IMR-90 (cell line): ENCODE measurements around the gene IGFBP5.

Experiments used
- BHLHE40 ChIP-seq: fragments of 150-350 bp; IDR thresholded peaks from 2 replicates; pipeline ENCODE4 v1.6.1; 2016; ENCODE audit warnings: mild to moderate bottlenecking, low read depth, low read length
- CEBPB ChIP-seq: IDR thresholded peaks from 2 replicates; pipeline ENCODE4 v1.6.1; 2012; ENCODE audit warnings: low read depth, low read length, improper control_type of control experiment
- CHD1 ChIP-seq: IDR thresholded peaks from 2 replicates; pipeline ENCODE4 v1.6.1; 2012; ENCODE audit warnings: low read depth, low read length, improper control_type of control experiment
- MAFK ChIP-seq: IDR thresholded peaks from 2 replicates; pipeline ENCODE4 v1.6.1; 2012; ENCODE audit warnings: low read depth, low read length, improper control_type of control experiment
- MAZ ChIP-seq: IDR thresholded peaks from 2 replicates; pipeline ENCODE4 v1.6.1; 2012; ENCODE audit warnings: low read depth, mild to moderate bottlenecking, low read length, improper control_type of control experiment, moderate library complexity, borderline replicate concordance
- MXI1 ChIP-seq: IDR thresholded peaks from 2 replicates; pipeline ENCODE4 v1.6.1; 2012; ENCODE audit warnings: low read depth, mild to moderate bottlenecking, low read length, moderate library complexity, borderline replicate concordance
- POLR2A ChIP-seq: IDR thresholded peaks from 2 replicates; pipeline ENCODE4 v1.6.1; 2012; ENCODE audit warnings: mild to moderate bottlenecking, low read depth, low read length
- RAD21 ChIP-seq: IDR thresholded peaks from 2 replicates; pipeline ENCODE4 v1.6.1; 2012; ENCODE audit warnings: low read length, improper control_type of control experiment
- RCOR1 ChIP-seq: IDR thresholded peaks from 2 replicates; pipeline ENCODE4 v1.6.1; 2012; ENCODE audit warnings: mild to moderate bottlenecking, low read length, improper control_type of control experiment; ENCODE audit not compliant: insufficient replicate concordance
- SMC3 ChIP-seq: fragments of 150-350 bp; IDR thresholded peaks from 2 replicates; pipeline ENCODE4 v1.6.1; 2016; ENCODE audit warnings: low read depth, mild to moderate bottlenecking, antibody characterized with exemption, low read length, moderate library complexity
- TF ChIP-seq, protein P1 (sequence below): conservative IDR thresholded peaks from 2 replicates; pipeline ENCODE4 v1.5.1; 2012; ENCODE audit warnings: mild to moderate bottlenecking, low read depth, low read length, improper control_type of control experiment
- TF ChIP-seq, protein P2 (sequence below): fragments of 150-350 bp; IDR thresholded peaks from 2 replicates; pipeline ENCODE4 v1.6.1; 2017; ENCODE audit warnings: mild to moderate bottlenecking, antibody characterized with exemption, low read length, low read depth
- TF ChIP-seq, protein P3 (sequence below): fragments of 150-350 bp; IDR thresholded peaks from 2 replicates; pipeline ENCODE4 v1.6.1; 2016; ENCODE audit warnings: low read depth, mild to moderate bottlenecking, low read length, moderate library complexity, borderline replicate concordance

DNA sequence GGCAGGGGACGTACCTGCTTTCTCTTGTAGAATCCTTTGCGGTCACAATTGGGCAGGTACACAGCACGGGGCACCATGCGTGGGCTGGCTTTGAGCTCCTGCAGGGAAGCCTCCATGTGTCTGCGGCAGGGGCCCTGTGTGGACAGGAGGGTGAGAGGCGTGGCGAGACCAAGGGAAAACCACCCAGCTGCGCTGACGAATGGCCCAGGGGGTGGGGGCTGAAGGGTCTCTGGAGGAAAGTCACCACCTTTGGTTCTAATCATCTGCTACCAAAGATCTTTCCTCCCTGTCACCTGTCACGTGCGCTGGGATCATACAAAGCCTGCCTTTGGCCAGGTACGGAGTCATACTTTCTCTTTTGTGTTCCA is 17.3 kb downstream of the IGFBP5 start:
- TF ChIP-seq SMC3 (no peak), CHD1 (no peak), POLR2A (no peak; the same call in 1 of the 2 replicates), CEBPB (no peak), RAD21 (no peak), MAZ (no peak), MXI1 (no peak), MAFK (no peak), RCOR1 (no peak), BHLHE40 (no peak)
- TF ChIP-seq, protein P1, sequence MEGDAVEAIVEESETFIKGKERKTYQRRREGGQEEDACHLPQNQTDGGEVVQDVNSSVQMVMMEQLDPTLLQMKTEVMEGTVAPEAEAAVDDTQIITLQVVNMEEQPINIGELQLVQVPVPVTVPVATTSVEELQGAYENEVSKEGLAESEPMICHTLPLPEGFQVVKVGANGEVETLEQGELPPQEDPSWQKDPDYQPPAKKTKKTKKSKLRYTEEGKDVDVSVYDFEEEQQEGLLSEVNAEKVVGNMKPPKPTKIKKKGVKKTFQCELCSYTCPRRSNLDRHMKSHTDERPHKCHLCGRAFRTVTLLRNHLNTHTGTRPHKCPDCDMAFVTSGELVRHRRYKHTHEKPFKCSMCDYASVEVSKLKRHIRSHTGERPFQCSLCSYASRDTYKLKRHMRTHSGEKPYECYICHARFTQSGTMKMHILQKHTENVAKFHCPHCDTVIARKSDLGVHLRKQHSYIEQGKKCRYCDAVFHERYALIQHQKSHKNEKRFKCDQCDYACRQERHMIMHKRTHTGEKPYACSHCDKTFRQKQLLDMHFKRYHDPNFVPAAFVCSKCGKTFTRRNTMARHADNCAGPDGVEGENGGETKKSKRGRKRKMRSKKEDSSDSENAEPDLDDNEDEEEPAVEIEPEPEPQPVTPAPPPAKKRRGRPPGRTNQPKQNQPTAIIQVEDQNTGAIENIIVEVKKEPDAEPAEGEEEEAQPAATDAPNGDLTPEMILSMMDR: no peak
- TF ChIP-seq, protein P2, sequence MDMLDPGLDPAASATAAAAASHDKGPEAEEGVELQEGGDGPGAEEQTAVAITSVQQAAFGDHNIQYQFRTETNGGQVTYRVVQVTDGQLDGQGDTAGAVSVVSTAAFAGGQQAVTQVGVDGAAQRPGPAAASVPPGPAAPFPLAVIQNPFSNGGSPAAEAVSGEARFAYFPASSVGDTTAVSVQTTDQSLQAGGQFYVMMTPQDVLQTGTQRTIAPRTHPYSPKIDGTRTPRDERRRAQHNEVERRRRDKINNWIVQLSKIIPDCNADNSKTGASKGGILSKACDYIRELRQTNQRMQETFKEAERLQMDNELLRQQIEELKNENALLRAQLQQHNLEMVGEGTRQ: no peak
- TF ChIP-seq, protein P3, sequence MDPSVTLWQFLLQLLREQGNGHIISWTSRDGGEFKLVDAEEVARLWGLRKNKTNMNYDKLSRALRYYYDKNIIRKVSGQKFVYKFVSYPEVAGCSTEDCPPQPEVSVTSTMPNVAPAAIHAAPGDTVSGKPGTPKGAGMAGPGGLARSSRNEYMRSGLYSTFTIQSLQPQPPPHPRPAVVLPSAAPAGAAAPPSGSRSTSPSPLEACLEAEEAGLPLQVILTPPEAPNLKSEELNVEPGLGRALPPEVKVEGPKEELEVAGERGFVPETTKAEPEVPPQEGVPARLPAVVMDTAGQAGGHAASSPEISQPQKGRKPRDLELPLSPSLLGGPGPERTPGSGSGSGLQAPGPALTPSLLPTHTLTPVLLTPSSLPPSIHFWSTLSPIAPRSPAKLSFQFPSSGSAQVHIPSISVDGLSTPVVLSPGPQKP: no peak
